HepG2 (cell line): ENCODE results near the gene TCF23. TPM values are rescaled to one million over a fixed set of nuclear protein-coding genes. Genes with fewer than 3 reads are reported as not detected.

Experiments used
- GATAD1 ChIP-seq: IDR thresholded peaks from 2 replicates; pipeline ENCODE4 v1.6.1; 2016; ENCODE audit warnings: missing genetic modification reagents, missing compliant biosample characterization
- HCFC1 ChIP-seq: fragments of 150-350 bp; IDR thresholded peaks from 2 replicates; pipeline ENCODE4 v1.6.1; 2014; ENCODE audit warnings: low read depth, low read length
- ISX ChIP-seq: sonication (generic); formaldehyde crosslinking; conservative IDR thresholded peaks from 2 replicates; pipeline ENCODE4 v1.5.0; 2020; ENCODE audit warnings: missing genetic modification reagents
- NFE2L1 ChIP-seq: sonication (generic); formaldehyde crosslinking; IDR thresholded peaks from 2 replicates; pipeline ENCODE4 v1.4.0; 2020; ENCODE audit warnings: missing genetic modification reagents, mild to moderate bottlenecking, borderline replicate concordance
- NR2F2 ChIP-seq: IDR thresholded peaks from 2 replicates; pipeline ENCODE4 v1.6.1; 2012; ENCODE audit warnings: low read depth, inconsistent platforms, borderline replicate concordance
- NR2F6 ChIP-seq, 2 experiments: IDR thresholded peaks; 2 replicates each; pipeline ENCODE4 v1.6.1; 2016; ENCODE audit warnings: antibody characterized with exemption in 1 of 2, mild to moderate bottlenecking in 1 of 2
- RAD21 ChIP-seq: fragments of 450-650 bp; formaldehyde crosslinking; IDR thresholded peaks from 2 replicates; pipeline ENCODE4 v1.5.0; 2020; ENCODE audit warnings: mild to moderate bottlenecking
- RARA ChIP-seq: IDR thresholded peaks from 2 replicates; pipeline ENCODE4 v1.6.1; 2016; ENCODE audit warnings: missing genetic modification reagents, missing compliant biosample characterization
- THRA ChIP-seq: sonication (generic); formaldehyde crosslinking; IDR thresholded peaks from 2 replicates; pipeline ENCODE4 v1.4.0; 2020; ENCODE audit warnings: missing genetic modification reagents, borderline replicate concordance
- ZBTB20 ChIP-seq: sonication (generic); formaldehyde crosslinking; IDR thresholded peaks from 2 replicates; pipeline ENCODE4 v1.8.1; 2023; ENCODE audit warnings: missing genetic modification reagents, low read depth, mild to moderate bottlenecking, borderline replicate concordance
- ZNF431 ChIP-seq: sonication (generic); formaldehyde crosslinking; IDR thresholded peaks from 2 replicates; pipeline ENCODE4 v1.9.0; 2022; ENCODE audit warnings: missing genetic modification reagents, low read depth, mild to moderate bottlenecking, borderline replicate concordance
- ZNF432 ChIP-seq: sonication (generic); formaldehyde crosslinking; IDR thresholded peaks from 2 replicates; pipeline ENCODE4 v1.5.0; 2020; ENCODE audit warnings: missing genetic modification reagents, mild to moderate bottlenecking, borderline replicate concordance
- ZNF878 ChIP-seq: sonication (generic); formaldehyde crosslinking; IDR thresholded peaks from 2 replicates; pipeline ENCODE4 v1.8.1; 2023; ENCODE audit warnings: mild to moderate bottlenecking, missing genetic modification reagents, moderate library complexity
- ZSCAN20 ChIP-seq: sonication (generic); formaldehyde crosslinking; IDR thresholded peaks from 2 replicates; pipeline ENCODE4 v1.4.0; 2020; ENCODE audit warnings: missing genetic modification reagents, mild to moderate bottlenecking, borderline replicate concordance
- polyA plus RNA-seq, 8 experiments: library from polyadenylated mRNA; depleted of rRNA in 3 of 8; stranded (reverse) in 7 of 8; unstranded in 1 of 8; fragments of >200 nt; fragmentation: Illumina TruSeq in 4 of 8; extraction: Trizol in 4 of 8; gene quantifications; 2 replicates each; pipeline versions ENCODE4 v1.2.1 to v1.2.3, GENCODE V29; 2011 to 2016; ENCODE audit warnings: low read depth in 4 of 8, missing spikeins in 1 of 8, mixed read lengths in 1 of 8; ENCODE audit not compliant: insufficient read depth in 1 of 8
- total RNA-seq, 5 experiments: library from RNA; depleted of rRNA; stranded (reverse); fragments of >200 nt; fragmentation: Illumina TruSeq; extraction: Trizol; gene quantifications; 2 replicates each; pipeline ENCODE4 v1.2.3, GENCODE V29; 2016; ENCODE audit warnings: low read depth in 1 of 5
- TF ChIP-seq, protein P1 (sequence below): sonication (generic); formaldehyde crosslinking; conservative IDR thresholded peaks from 2 replicates; pipeline ENCODE4 v1.8.0; 2022; ENCODE audit warnings: mild to moderate bottlenecking, moderate library complexity, missing genetic modification reagents
- TF ChIP-seq, protein P2 (sequence below): sonication (generic); formaldehyde crosslinking; IDR thresholded peaks from 2 replicates; pipeline ENCODE4 v1.5.1; 2020; ENCODE audit warnings: mild to moderate bottlenecking, missing genetic modification reagents, moderate library complexity
- TF ChIP-seq, protein P3 (sequence below): sonication (generic); formaldehyde crosslinking; IDR thresholded peaks from 2 replicates; pipeline ENCODE4 v1.8.1; 2023; ENCODE audit warnings: mild to moderate bottlenecking, missing genetic modification reagents, borderline replicate concordance
- TF ChIP-seq, protein P4 (sequence below): sonication (generic); formaldehyde crosslinking; IDR thresholded peaks from 2 replicates; pipeline ENCODE4 v1.4.0; 2020; ENCODE audit warnings: missing genetic modification reagents
- TF ChIP-seq, protein P5 (sequence below): IDR thresholded peaks from 2 replicates; pipeline ENCODE4 v1.4.0; 2020; ENCODE audit warnings: mild to moderate bottlenecking, missing genetic modification reagents

The TCF23 gene
- total and polyA plus RNA-seq, 2 of the 13 experiments (the other 11 are each of a cell fraction or from before 2014, with no cell fraction given) = 0.02 to 1.4 TPM

GRCh38 chr2:27191070-27191829, 42.4 kb downstream of the TCF23 start (continued):
- TF ChIP-seq, protein P1, sequence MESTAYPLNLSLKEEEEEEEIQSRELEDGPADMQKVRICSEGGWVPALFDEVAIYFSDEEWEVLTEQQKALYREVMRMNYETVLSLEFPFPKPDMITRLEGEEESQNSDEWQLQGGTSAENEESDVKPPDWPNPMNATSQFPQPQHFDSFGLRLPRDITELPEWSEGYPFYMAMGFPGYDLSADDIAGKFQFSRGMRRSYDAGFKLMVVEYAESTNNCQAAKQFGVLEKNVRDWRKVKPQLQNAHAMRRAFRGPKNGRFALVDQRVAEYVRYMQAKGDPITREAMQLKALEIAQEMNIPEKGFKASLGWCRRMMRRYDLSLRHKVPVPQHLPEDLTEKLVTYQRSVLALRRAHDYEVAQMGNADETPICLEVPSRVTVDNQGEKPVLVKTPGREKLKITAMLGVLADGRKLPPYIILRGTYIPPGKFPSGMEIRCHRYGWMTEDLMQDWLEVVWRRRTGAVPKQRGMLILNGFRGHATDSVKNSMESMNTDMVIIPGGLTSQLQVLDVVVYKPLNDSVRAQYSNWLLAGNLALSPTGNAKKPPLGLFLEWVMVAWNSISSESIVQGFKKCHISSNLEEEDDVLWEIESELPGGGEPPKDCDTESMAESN = no peak
- TF ChIP-seq ZNF878 (peak; percentile 47; the same call in 1 of the 2 replicates), THRA (CRISPR knock-in tag) (peak; percentile 62; the same call in 1 of the 2 replicates), ZNF432 (CRISPR knock-in tag) (no peak), NFE2L1 (CRISPR knock-in tag) (no peak), RARA (CRISPR knock-in tag) (peak; percentile 16; the same call in 1 of the 2 replicates), RAD21 (CRISPR knock-in tag) (peak; percentile 97), ZSCAN20 (CRISPR knock-in tag) (no peak), ZBTB20 (CRISPR knock-in tag) (no peak), HCFC1 (no peak), NR2F2 (peak; percentile 43; the same call in 1 of the 2 replicates), GATAD1 (CRISPR knock-in tag) (peak; percentile 39; the same call in 1 of the 2 replicates), NR2F6 (IDR thresholded peaks at IDR 0.05) (no peak), NR2F6 (CRISPR knock-in tag; IDR thresholded peaks at IDR 0.05) (peak; percentile 20; the same call in 1 of the 2 replicates), ZNF431 (CRISPR knock-in tag) (0 out of 2 replicates have a peak, but pooled peaks have one; percentile 28), ISX (CRISPR knock-in tag) (no peak)
- TF ChIP-seq, protein P2, sequence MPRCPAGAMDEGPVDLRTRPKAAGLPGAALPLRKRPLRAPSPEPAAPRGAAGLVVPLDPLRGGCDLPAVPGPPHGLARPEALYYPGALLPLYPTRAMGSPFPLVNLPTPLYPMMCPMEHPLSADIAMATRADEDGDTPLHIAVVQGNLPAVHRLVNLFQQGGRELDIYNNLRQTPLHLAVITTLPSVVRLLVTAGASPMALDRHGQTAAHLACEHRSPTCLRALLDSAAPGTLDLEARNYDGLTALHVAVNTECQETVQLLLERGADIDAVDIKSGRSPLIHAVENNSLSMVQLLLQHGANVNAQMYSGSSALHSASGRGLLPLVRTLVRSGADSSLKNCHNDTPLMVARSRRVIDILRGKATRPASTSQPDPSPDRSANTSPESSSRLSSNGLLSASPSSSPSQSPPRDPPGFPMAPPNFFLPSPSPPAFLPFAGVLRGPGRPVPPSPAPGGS (CRISPR knock-in tag) = no peak
- TF ChIP-seq, protein P3, sequence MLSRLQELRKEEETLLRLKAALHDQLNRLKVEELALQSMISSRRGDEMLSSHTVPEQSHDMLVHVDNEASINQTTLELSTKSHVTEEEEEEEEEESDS (CRISPR knock-in tag) = peak; percentile 74
- TF ChIP-seq, protein P4, sequence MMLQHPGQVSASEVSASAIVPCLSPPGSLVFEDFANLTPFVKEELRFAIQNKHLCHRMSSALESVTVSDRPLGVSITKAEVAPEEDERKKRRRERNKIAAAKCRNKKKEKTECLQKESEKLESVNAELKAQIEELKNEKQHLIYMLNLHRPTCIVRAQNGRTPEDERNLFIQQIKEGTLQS (CRISPR knock-in tag) = no peak
- TF ChIP-seq, protein P5, sequence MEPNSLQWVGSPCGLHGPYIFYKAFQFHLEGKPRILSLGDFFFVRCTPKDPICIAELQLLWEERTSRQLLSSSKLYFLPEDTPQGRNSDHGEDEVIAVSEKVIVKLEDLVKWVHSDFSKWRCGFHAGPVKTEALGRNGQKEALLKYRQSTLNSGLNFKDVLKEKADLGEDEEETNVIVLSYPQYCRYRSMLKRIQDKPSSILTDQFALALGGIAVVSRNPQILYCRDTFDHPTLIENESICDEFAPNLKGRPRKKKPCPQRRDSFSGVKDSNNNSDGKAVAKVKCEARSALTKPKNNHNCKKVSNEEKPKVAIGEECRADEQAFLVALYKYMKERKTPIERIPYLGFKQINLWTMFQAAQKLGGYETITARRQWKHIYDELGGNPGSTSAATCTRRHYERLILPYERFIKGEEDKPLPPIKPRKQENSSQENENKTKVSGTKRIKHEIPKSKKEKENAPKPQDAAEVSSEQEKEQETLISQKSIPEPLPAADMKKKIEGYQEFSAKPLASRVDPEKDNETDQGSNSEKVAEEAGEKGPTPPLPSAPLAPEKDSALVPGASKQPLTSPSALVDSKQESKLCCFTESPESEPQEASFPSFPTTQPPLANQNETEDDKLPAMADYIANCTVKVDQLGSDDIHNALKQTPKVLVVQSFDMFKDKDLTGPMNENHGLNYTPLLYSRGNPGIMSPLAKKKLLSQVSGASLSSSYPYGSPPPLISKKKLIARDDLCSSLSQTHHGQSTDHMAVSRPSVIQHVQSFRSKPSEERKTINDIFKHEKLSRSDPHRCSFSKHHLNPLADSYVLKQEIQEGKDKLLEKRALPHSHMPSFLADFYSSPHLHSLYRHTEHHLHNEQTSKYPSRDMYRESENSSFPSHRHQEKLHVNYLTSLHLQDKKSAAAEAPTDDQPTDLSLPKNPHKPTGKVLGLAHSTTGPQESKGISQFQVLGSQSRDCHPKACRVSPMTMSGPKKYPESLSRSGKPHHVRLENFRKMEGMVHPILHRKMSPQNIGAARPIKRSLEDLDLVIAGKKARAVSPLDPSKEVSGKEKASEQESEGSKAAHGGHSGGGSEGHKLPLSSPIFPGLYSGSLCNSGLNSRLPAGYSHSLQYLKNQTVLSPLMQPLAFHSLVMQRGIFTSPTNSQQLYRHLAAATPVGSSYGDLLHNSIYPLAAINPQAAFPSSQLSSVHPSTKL = peak; percentile 70; the same call in 1 of the 2 replicates
